HEK293T (cell line): ENCODE data around the gene UBE2D1.

Experiments used
- ARNT ChIP-seq: fragments of 450-650 bp; IDR thresholded peaks from 2 replicates; pipeline ENCODE4 v1.6.1; 2017; ENCODE audit warnings: mild to moderate bottlenecking
- BHLHE40 ChIP-seq: fragments of 450-650 bp; IDR thresholded peaks from 2 replicates; pipeline ENCODE4 v1.6.1; 2016; ENCODE audit warnings: mild to moderate bottlenecking, moderate library complexity, borderline replicate concordance
- CTBP1 ChIP-seq: fragments of 450-650 bp; IDR thresholded peaks from 2 replicates; pipeline ENCODE4 v1.6.1; 2016; ENCODE audit warnings: borderline replicate concordance
- ELF4 ChIP-seq: fragments of 450-650 bp; IDR thresholded peaks from 2 replicates; pipeline ENCODE4 v1.6.1; 2017; ENCODE audit warnings: antibody characterized with exemption
- FOXA1 ChIP-seq: fragments of 450-650 bp; IDR thresholded peaks from 2 replicates; pipeline ENCODE4 v1.6.1; 2016; ENCODE audit warnings: mild to moderate bottlenecking
- FOXM1 ChIP-seq: fragments of 450-650 bp; IDR thresholded peaks from 2 replicates; pipeline ENCODE4 v1.6.1; 2017; ENCODE audit warnings: mild to moderate bottlenecking, borderline replicate concordance
- HDGF ChIP-seq: fragments of 450-650 bp; IDR thresholded peaks from 2 replicates; pipeline ENCODE4 v1.6.1; 2017; ENCODE audit warnings: antibody characterized with exemption, borderline replicate concordance
- L3MBTL2 ChIP-seq: fragments of 450-650 bp; conservative IDR thresholded peaks from 2 replicates; pipeline ENCODE4 v1.6.1; 2016; ENCODE audit warnings: mild to moderate bottlenecking
- LEF1 ChIP-seq: fragments of 450-650 bp; IDR thresholded peaks from 2 replicates; pipeline ENCODE4 v1.6.1; 2017; ENCODE audit warnings: mild to moderate bottlenecking, borderline replicate concordance
- NFRKB ChIP-seq: fragments of 450-650 bp; IDR thresholded peaks from 2 replicates; pipeline ENCODE4 v1.6.1; 2016; ENCODE audit warnings: mild to moderate bottlenecking, moderate library complexity
- SP1 ChIP-seq: fragments of 450-650 bp; IDR thresholded peaks from 2 replicates; pipeline ENCODE4 v1.6.1; 2017
- SUZ12 ChIP-seq: fragments of 450-650 bp; IDR thresholded peaks from 2 replicates; pipeline ENCODE4 v1.6.1; 2016; ENCODE audit warnings: mild to moderate bottlenecking
- TARDBP ChIP-seq: fragments of 450-650 bp; IDR thresholded peaks from 2 replicates; pipeline ENCODE4 v1.6.1; 2016

DNA sequence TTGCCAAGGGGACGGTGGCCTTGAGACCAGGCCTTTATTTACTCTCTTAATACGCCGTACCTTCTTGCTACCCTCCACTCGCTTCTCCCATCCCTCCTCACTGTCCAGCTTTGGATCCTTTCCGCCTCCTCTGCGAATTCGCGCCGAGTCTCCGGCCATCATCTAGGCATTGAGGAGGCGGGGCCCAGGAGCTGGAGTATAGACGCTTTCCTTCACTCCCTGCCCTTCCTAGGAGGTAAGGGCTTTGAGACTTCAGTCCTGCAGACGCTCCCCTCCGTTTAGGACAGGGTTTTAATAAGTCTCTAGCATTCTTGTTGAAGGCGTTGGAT lies 50.9 kb downstream of the UBE2D1 start:
- TF ChIP-seq HDGF (no peak), SUZ12 (no peak), FOXM1 (no peak), CTBP1 (no peak), L3MBTL2 (no peak), FOXA1 (no peak), SP1 (no peak), NFRKB (no peak), BHLHE40 (no peak), ELF4 (no peak), ARNT (no peak), TARDBP (no peak), LEF1 (no peak)
